Endothelial cell of hepatic sinusoid (primary cell): ENCODE measurements around the gene MEST.
"Not testable (repeated sequence)": the region's sequence is repeated elsewhere in the genome, so short reads cannot be mapped to it uniquely, and the experiment has no call there.

Experiments
- in situ Hi-C: cut with HindIII; loops from 2 replicates; pipeline ENCODE4 v1.10.0; 2017; ENCODE audit warnings: low sequenced_read_pairs

Gene MEST

GRCh38 chr7:130491841-130492522 is at the start of gene MEST:
Gene MEST (plus strand): TSS chr7:130492085. CDS start chr7:130492314, 229 bp downstream.
- in situ Hi-C loops, result no loop called here

GRCh38 chr7:130442601-130443000 is 49.3 kb upstream of the MEST start:
- in situ Hi-C loops, result loop anchor here (5.0 kb wide), 1 partner anchor 90 kb away; no protein-coding TSS in a partner anchor

GRCh38 chr7:130444234-130444633 is 47.7 kb upstream of the MEST start:
- in situ Hi-C loops, result loop anchor here (5.0 kb wide), 1 partner anchor 92 kb away; no protein-coding TSS in a partner anchor

DNA sequence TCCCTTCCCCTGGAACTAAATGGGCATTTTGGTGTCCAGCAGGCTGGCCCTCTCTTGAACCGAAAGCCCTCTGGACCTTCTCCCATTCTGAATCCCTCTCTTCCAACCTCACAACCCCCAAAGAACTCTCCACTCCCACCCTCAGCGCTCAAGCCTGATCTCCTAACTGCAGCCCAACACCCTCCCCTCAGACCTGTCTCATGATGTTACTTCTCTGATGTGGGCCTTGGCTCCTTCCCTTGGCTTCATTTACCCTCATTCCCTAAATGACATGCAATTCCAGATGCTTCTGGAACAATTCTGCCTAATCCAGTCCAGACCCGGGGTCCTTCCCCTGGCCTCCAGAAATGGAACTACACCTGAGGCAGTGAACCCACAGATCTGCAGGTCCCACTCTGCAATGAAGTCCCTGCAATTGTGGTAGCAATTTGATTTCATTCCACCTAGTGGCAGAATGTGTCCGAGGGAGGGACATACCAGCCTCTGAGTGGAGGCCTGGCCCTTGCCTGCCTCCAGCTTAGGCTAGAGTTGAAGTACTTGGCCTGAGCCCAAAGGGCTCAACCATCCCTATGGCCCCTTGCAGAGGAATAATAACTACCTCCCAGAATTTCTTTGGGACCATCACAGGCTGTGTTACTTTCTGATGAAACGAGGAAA is 47.0 kb upstream of the MEST start:
- in situ Hi-C loops, result loop anchor here (5.0 kb wide), 1 partner anchor 93 kb away; no protein-coding TSS in a partner anchor

- in situ Hi-C loops, result no loop called here
Observed at GRCh38 chr7:130446259-130446658, 45.6 kb upstream of the MEST start.

DNA sequence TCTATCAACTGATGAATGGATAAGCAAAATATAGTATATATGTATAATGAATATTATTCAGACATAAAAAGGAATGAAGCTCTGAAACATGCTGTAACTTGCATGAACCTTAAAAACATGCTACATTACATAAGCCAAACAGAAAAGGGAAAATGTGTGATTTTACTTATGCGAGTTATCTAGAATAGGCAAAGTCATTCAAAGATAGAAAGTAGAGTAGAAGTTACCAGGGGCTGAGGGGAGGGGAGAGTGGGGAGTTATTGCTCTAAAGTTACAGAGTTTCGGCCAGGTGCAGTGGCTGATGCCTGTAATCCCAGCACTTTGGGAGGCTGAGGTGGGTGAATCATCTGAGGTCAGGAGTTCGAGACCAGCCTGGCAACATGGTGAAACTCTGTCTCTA is 40.5 kb upstream of the MEST start:
- in situ Hi-C loops, result not testable (repeated sequence)

- in situ Hi-C loops, result no loop called here
Observed at GRCh38 chr7:130452951-130453350, 38.9 kb upstream of the MEST start.

- in situ Hi-C loops, result no loop called here
Observed at GRCh38 chr7:130454959-130455358, 36.9 kb upstream of the MEST start.

GRCh38 chr7:130458257-130458656 is 33.6 kb upstream of the MEST start:
- in situ Hi-C loops, result no loop called here

- in situ Hi-C loops, result no loop called here
Observed at GRCh38 chr7:130461272-130461671, 30.6 kb upstream of the MEST start.

GRCh38 chr7:130463553-130464434 is 28.1 kb upstream of the MEST start:
- in situ Hi-C loops, result no loop called here

- in situ Hi-C loops, result no loop called here
Observed at GRCh38 chr7:130468612-130469011, 23.3 kb upstream of the MEST start.

- in situ Hi-C loops, result loop anchor here (10.0 kb wide), 1 partner anchor 177 kb away; the partner anchor contains the start of gene CPA4
Observed at GRCh38 chr7:130471974-130472373, 19.9 kb upstream of the MEST start.

GRCh38 chr7:130473289-130473688 is 18.6 kb upstream of the MEST start:
- in situ Hi-C loops, result loop anchor here (10.0 kb wide), 1 partner anchor 178 kb away; the partner anchor contains the start of gene CPA4

DNA sequence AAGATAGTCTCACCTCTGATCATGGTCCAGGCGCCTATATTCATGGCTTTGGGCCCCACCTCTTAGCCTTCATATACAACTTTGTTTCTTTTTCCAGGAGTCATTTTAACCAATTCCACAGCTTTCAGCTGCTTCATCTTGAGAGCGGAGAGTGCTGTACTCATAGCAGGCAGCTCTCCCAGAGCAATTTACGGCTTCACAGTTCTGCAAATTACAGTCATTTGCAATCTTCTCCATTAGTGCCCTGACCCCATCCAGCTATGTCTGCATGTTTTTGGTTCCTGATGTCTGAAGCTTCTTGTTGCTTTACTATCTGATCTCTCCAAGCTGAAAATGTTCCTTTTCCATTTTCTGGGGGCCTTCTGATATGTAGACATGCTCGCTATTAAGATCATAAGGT is 18.0 kb upstream of the MEST start:
- in situ Hi-C loops, result loop anchor here (10.0 kb wide), 1 partner anchor 179 kb away; the partner anchor contains the start of gene CPA4

- in situ Hi-C loops, result loop anchor here (10.0 kb wide), 1 partner anchor 181 kb away; the partner anchor contains the start of gene CPA4
Observed at GRCh38 chr7:130475776-130476175, 16.1 kb upstream of the MEST start.

DNA sequence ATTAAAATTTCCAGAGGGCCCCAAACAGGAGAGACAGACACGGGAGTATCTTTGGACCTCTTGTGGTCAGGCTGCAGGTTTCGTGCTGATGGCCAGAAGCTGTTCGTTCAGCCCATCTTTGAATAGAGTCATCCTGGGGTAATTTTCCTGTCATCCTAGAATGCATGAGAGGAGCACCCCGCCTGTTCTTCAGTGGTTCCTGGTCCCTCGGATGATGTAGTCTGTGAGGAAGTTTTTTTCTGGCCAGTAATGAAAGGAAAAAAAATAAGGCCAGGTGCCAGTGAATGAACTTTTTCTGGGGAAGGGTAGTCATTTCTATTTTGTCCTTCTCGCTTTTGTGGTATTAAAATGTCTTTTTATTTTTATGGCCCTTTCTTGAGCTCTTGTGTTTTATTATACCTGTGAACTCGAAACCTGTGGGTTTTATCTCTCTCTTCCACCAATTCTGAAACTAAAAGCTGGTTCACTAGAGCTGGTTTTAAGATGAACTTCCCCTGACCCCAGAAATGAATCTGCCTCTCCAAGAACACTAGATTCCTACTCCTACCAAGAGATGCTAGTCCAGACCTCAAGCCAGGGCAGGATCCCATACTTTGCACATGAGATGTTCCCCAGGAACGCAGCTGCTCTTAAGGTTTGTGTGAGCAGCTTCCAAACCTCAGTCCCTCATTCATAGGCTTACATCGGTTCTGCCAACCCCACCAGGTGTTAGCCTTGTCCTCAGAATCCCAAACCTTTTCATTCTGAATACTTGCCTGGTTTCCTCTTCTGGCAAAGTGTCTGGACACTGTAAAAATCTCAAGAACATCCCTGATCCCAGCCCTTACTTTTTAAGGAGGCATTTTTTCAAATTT is 15.4 kb upstream of the MEST start:
- in situ Hi-C loops, result loop anchor here (10.0 kb wide), 1 partner anchor 182 kb away; the partner anchor contains the start of gene CPA4

- in situ Hi-C loops, result loop anchor here (10.0 kb wide), 1 partner anchor 184 kb away; the partner anchor contains the start of gene CPA4
Observed at GRCh38 chr7:130478991-130479390, 12.9 kb upstream of the MEST start.

DNA sequence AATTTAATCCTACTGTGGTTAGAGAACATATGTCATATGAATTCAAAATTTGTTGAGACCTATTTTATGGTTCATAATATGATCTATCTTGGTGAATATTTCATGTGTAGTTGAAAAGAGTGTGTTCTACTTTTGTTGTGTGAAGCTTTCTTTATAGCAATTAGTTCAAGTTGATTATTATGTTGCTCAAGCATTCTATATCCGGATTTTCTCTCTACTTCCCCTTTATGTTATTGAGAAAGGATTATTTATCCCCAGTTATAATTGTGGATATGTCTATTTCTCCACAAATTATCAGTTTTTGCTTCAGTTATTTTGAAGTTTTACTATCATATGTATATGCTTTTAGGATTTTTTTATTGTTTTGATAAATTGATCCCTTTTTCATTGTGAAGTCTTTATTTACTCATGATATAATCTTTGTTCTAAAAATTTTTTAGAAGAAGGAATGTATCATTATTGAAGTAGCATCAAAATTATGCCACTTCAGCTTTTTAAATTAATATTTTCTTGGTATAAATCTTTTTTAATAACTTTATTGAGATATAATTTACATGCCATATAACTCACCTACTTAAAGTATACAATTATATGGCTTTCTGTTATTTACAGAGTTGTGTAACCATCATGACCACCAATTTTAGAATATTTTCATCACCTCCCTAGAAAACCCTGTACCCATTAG is 12.0 kb upstream of the MEST start:
- in situ Hi-C loops, result loop anchor here (10.0 kb wide), 1 partner anchor 185 kb away; the partner anchor contains the start of gene CPA4
